Measurements from ENCODE around the gene MEIS1.
A peak's percentile ranks its signal among the peaks of the same experiment; 100 is the strongest.

Gene MEIS1

GRCh38 chr2:66431846-66432587 is 2.9 kb upstream of the MEIS1 start:
- DNase-seq: peak; percentile 54

- DNase-seq: peak; percentile 85
These were observed 1.9 kb upstream of the MEIS1 start for GRCh38 chr2:66432801-66433694.

- no peak for DNase-seq
These were observed 1.3 kb upstream of the MEIS1 start for GRCh38 chr2:66433695-66433944.

GRCh38 chr2:66433945-66434678 is 813 bp upstream of the MEIS1 start:
- DNase-seq: peak; percentile 65

- DNase-seq: no peak
These were observed 587 bp downstream of the MEIS1 start for GRCh38 chr2:66435549-66435875.

- no peak for DNase-seq
These were observed 1.0 kb downstream of the MEIS1 start for GRCh38 chr2:66435963-66436362.

GRCh38 chr2:66436581-66437001 is 1.7 kb downstream of the MEIS1 start:
- DNase-seq: peak; percentile 21

- DNase-seq: peak; percentile 67
These were observed 2.3 kb downstream of the MEIS1 start for GRCh38 chr2:66437109-66437690.

GRCh38 chr2:66437691-66438497 is 3.0 kb downstream of the MEIS1 start:
- DNase-seq: peak; percentile 71

GRCh38 chr2:66438498-66438833 is 3.5 kb downstream of the MEIS1 start:
- peak; percentile 45 for DNase-seq

- DNase-seq: peak; percentile 36
These were observed 4.2 kb downstream of the MEIS1 start for GRCh38 chr2:66438891-66439811.

- DNase-seq: peak; percentile 45
These were observed 5.1 kb downstream of the MEIS1 start for GRCh38 chr2:66439812-66440542.

GRCh38 chr2:66440708-66441497 is 6.0 kb downstream of the MEIS1 start:
- peak; percentile 23 for DNase-seq

- DNase-seq: no peak
These were observed 6.8 kb downstream of the MEIS1 start for GRCh38 chr2:66441581-66442320.

GRCh38 chr2:66442516-66443185 is 7.7 kb downstream of the MEIS1 start:
- no peak for DNase-seq

- DNase-seq: peak; percentile 13
These were observed 8.5 kb downstream of the MEIS1 start for GRCh38 chr2:66443186-66443978.

GRCh38 chr2:66443979-66444861 is 9.3 kb downstream of the MEIS1 start:
- peak; percentile 41 for DNase-seq

Data from hematopoietic multipotent progenitor cell treated with erythropoietin and hydrocortisone succinate and interleukin-3 and kit ligand, for 6 days (in vitro differentiated cells).